Subcutaneous adipose tissue (tissue), 4 donors: ENCODE data around the gene MAGEL2. TPM values are rescaled to one million over a fixed set of nuclear protein-coding genes. Genes with fewer than 3 reads are reported as not detected.

Experiments used
- total RNA-seq, 4 donors: library from RNA; depleted of rRNA; stranded (reverse); fragments of >200 nt; gene quantifications; one replicate each; pipeline ENCODE4 v1.1.0, GENCODE V29; 2016
- TF ChIP-seq, protein P1 (sequence below): fragments of 450-650 bp; IDR thresholded peaks from one replicate; pipeline ENCODE4 v1.5.1; 2016; ENCODE audit warnings: low read depth, mild to moderate bottlenecking, control low read depth, antibody characterized with exemption, moderate library complexity

The MAGEL2 gene
- total RNA-seq, 4 donors from 2014 or later = under 0.01 to 0.51 (median 0.19) TPM; not detected in 1

DNA sequence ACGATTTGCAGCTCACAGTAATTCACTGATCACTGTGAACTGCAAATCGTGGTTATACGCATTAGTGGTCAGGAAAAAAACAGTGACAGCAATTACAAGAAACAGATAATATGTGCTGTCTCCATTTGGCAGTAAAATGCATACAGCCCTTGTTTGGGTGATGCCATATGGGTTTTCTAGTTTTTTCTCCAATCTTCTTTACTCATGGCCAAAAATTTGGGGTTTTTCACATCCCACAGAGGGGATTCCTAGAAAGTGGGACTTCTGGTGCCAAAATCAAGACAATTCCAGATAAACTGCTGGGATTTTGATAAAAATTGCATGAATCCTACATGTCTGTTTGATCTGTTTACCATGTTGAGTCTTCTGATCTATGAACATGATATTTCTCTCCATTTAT is 23.8 kb upstream of the MAGEL2 start:
- TF ChIP-seq, protein P1, sequence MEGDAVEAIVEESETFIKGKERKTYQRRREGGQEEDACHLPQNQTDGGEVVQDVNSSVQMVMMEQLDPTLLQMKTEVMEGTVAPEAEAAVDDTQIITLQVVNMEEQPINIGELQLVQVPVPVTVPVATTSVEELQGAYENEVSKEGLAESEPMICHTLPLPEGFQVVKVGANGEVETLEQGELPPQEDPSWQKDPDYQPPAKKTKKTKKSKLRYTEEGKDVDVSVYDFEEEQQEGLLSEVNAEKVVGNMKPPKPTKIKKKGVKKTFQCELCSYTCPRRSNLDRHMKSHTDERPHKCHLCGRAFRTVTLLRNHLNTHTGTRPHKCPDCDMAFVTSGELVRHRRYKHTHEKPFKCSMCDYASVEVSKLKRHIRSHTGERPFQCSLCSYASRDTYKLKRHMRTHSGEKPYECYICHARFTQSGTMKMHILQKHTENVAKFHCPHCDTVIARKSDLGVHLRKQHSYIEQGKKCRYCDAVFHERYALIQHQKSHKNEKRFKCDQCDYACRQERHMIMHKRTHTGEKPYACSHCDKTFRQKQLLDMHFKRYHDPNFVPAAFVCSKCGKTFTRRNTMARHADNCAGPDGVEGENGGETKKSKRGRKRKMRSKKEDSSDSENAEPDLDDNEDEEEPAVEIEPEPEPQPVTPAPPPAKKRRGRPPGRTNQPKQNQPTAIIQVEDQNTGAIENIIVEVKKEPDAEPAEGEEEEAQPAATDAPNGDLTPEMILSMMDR = no peak

DNA sequence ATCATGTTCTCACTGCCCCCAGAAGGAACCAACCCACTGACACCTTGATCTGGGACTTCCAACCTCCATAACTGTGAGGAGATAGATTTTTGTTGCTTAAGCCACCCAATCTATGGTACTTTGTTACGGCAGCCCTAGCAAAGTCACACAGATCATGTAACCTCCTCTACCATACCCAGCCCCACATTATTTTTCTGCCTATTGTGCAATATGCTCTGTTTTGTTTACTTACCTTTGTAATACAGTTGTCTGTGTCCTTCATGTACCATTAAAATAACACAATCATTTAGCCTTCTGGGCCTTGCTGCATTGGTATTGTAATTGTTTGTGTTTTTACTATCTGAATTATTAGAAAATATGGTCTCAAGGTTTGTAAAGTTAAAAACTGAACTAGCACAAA is 23.3 kb upstream of the MAGEL2 start:
- TF ChIP-seq, protein P1 = no peak

DNA sequence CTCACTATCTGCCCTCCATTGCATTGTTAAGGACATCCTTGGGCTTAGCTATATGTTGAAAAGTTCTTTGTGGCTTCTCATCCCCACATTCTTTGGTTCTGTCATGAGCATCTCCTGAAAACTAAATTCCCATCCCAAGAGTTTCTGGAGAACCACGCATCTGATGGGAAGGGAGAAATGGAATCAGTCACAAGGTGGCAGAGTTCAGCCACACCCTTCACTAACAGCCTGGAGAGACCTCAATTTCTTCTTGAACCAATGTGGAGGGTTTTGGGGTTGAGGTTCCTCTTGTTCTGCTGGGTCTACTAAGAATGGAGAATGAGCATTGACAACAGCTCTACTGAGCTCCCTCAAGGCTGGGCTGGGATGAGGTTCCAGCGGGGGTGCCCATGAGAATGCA is 15.6 kb upstream of the MAGEL2 start:
- TF ChIP-seq, protein P1 = no peak

DNA sequence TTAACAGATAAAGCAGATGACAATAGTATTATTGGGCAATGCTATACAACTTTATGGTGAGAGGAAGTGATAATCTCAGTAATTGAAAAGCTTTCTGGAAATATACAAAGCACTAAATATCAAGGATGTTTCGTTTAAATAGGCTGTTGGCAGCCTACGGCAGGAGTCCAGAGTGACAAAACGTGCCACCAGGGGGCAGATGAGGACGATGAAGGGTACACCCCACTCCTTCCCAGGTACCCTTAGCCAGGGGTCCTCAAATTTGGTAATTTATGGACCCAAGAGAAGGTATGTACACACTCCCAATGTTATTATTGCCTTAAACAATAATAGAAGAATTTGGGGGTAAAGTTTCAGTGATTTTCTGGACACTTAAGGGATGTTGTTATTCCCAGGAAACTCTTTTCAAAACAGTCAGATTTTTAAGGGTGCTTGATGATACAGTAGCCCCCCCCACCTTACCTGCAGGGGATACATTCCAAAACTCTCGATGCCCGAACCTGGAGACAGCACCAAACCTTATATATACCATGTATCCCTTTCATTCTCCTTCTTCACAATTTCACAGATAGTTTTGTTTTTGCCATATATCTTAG is 1.4 kb upstream of the MAGEL2 start:
- TF ChIP-seq, protein P1 = no peak

DNA sequence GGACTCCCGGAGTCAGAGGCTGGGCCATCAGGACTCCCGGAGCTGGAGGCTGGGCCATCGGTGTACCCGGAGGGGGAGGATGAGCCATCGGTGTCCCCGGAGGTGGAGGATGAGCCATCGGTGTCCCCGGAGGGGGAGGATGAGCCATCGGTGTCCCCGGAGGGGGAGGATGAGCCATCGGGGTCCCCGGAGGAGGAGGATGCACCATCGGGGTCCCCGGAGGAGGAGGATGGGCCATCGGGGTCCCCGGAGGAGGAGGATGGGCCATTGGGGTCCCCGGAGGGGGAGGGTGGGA is 719 bp downstream of the MAGEL2 start:
- TF ChIP-seq, protein P1 = no peak

DNA sequence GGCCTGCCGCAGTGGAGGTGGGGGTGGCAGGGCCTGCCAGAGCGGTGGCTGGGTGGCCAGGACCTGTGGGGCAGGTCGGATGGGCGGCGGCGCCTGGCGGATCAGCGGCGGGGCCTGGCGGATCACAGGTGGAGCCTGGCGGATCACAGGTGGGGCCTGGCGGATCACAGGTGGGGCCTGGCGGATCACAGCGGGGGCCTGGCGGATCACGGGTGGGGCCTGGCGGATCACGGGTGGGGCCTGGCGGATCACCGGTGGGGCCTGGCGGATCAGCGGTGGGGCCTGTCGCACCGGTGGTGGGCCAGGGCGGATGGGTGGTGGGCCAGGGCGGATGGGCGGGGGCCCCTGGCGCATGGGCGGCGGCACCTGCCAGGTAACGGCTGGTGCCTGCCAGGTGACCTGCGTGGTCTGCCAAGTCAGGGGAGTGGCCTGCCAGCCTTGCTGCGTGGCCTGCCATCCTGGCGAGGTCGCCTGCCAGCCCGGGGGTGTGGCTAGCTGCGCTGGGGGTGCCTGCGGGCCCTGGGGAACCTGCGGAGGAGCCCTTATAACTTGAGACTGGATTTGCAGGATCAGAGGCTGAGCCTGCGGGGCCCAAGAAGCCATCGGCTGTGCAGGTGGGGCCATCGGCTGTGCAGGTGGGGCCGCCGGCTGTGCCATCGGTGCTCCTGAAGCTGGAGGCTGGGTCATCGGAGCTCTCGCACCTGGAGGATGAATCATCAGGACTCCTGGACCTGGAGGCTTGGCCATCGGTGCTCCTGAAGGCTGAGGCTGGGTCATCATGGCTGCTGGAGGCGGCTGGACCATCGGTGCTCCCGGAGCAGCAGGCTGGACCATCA is 1.3 kb downstream of the MAGEL2 start:
- TF ChIP-seq, protein P1 = no peak

DNA sequence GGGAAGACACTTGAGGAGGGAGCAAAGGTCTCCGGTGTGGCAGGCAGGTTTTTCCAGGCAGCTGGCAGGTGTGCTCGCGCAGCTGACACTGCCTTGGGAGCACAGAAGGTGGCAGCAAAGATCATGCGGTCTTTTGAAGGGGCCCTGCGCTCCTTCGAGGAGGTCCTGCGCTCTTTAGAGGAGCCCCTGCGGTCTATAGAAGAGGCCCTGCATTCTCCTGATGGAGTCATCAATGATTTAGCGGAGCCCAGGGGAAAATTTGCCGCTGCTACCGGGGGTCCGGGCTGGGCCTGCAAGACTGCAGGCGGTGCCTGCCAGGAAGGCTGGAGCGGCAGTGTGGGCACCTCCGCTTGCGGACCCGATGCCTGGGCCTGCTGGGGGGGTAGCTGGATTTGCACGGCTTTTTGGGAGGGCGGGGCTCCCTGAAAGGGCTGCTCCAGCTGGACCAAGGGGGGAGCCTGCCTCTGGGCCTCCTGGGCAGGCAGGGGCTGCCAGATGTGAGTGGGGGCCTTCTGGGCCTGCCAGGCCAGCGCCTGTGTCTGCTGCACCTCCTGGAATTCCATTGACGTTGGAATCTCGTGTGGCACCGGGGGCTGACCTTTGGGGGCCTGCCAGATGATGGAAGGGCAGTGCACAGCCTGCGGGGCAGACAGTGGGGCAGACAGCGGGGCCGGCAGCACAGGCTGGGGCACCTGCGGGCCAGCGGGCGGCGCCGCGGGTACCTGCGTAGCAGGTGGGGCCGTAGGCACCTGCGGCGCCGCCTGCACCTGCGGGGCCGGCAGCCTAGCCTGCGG is 2.1 kb downstream of the MAGEL2 start:
- TF ChIP-seq, protein P1 = no peak
